ENCODE data around the gene LBP. TPM values are rescaled to one million over a fixed set of nuclear protein-coding genes. Genes with fewer than 3 reads are reported as not detected.
"Not testable (repeated sequence)": the region's sequence is repeated elsewhere in the genome, so short reads cannot be mapped to it uniquely, and the experiment has no call there.

Gene LBP
- total and polyA plus RNA-seq, 2 of the 13 experiments (the other 11 are each of a cell fraction or from before 2014, with no cell fraction given), result 0.07 to 0.20 TPM

GRCh38 chr20:38395165-38395564 is 48.9 kb downstream of the LBP start (continued):
- TF ChIP-seq ZNF280B (CRISPR knock-in tag; IDR thresholded peaks at IDR 0.05; ENCODE audit: borderline replicate concordance) (no peak), NCOR1 (IDR thresholded peaks at IDR 0.05; ENCODE audit: borderline replicate concordance, low read length) (no peak), ZNF367 (CRISPR knock-in tag; IDR thresholded peaks at IDR 0.05; ENCODE audit: borderline replicate concordance) (no peak), ZNF557 (CRISPR knock-in tag; IDR thresholded peaks at IDR 0.05) (no peak), NR2F1 (CRISPR knock-in tag; IDR thresholded peaks at IDR 0.05) (no peak), ZFYVE20 (CRISPR knock-in tag; IDR thresholded peaks at IDR 0.05; ENCODE audit: borderline replicate concordance, low read depth) (no peak), NFKB2 (CRISPR knock-in tag; IDR thresholded peaks at IDR 0.05; ENCODE audit: borderline replicate concordance) (no peak), NFRKB (IDR thresholded peaks at IDR 0.05) (no peak), ZNF17 (CRISPR knock-in tag; IDR thresholded peaks at IDR 0.05) (no peak)

GRCh38 chr20:38395751-38396395 is 49.6 kb downstream of the LBP start:
- H4K20me1 ChIP-seq (ENCODE audit: insufficient read depth, low read length); H3K79me2 ChIP-seq (ENCODE audit: insufficient read depth, low read length); H3K36me3 ChIP-seq (replicated peaks in 1 of 2; ENCODE audit: control insufficient read depth in 1 of 2, insufficient read depth in 2 of 2, low read length in 2 of 2); intact Hi-C loops (cut with micrococcal nuclease; ENCODE audit: unreplicated experiment); CTCF ChIA-PET (ENCODE audit: low intra/inter-chr PET ratio, low total read pairs); POLR2A ChIA-PET; H3K4me1 ChIP-seq (ENCODE audit: insufficient read depth, low read length); H3K27me3 ChIP-seq (ENCODE audit: control insufficient read depth in 1 of 2, insufficient read depth in 2 of 2, low read length in 2 of 2); FAIRE-seq; H2AFZ ChIP-seq (ENCODE audit: low read length); DNase-seq (ENCODE audit: low spot score); H3K4me3 ChIP-seq (replicated peaks in 1 of 3; ENCODE audit: insufficient read depth in 1 of 3, low read depth in 2 of 3, low read length in 3 of 3); H3K9ac ChIP-seq (ENCODE audit: insufficient read depth, low read depth, low read length); H3K27ac ChIP-seq (ENCODE audit: extremely low read length, insufficient read depth, low read length); H3K9me3 ChIP-seq (ENCODE audit: low read length); in situ Hi-C loops (cut with HindIII; ENCODE audit: extremely low pct_ligation_motif_present, low pct_unique_long_range_greater_than_20kb); BruUV-seq (replicated peaks); ATAC-seq; H3K4me2 ChIP-seq (ENCODE audit: low read depth, low read length): not testable (repeated sequence)
- 43% methylated on average over 2 of the region's 2 CpGs for WGBS (ENCODE audit: low lambda C conversion rate)
